ENCODE data around the gene MAGI2. TPM values are rescaled to one million over a fixed set of nuclear protein-coding genes. Genes with fewer than 3 reads are reported as not detected.
A peak's percentile ranks its signal among the peaks of the same experiment; 100 is the strongest.

The MAGI2 gene
- 37.2 TPM for polyA plus RNA-seq (ENCODE audit: insufficient read length)
- long read RNA-seq, donor 1, partial matches to known transcripts: 58 of 96 reads
- long read RNA-seq, donor 1, other reads (novel, unspliced or antisense): 38 of 96 reads
- long read RNA-seq, donor 2, partial matches to known transcripts: 87 of 154 reads
- long read RNA-seq, donor 2, other reads (novel, unspliced or antisense): 65 of 154 reads
- long read RNA-seq, donor 3, partial matches to known transcripts: 303 of 340 reads
- long read RNA-seq, donor 3, other reads (novel, unspliced or antisense): 37 of 340 reads
- long read RNA-seq, donor 4, partial matches to known transcripts: 25 of 25 reads
- long read RNA-seq, donor 4, other reads (novel, unspliced or antisense): 0 of 25 reads
- long read RNA-seq, donor 5, partial matches to known transcripts: 209 of 293 reads
- long read RNA-seq, donor 5, other reads (novel, unspliced or antisense): 84 of 293 reads
- long read RNA-seq, donor 6, partial matches to known transcripts: 87 of 109 reads
- long read RNA-seq, donor 6, other reads (novel, unspliced or antisense): 22 of 109 reads
- long read RNA-seq, donor 7, full-length matches to known transcripts: 1 of 190 reads
- long read RNA-seq, donor 7, partial matches to known transcripts: 103 of 190 reads
- long read RNA-seq, donor 7, other reads (novel, unspliced or antisense): 86 of 190 reads
- long read RNA-seq, donor 8: 0 reads

DNA sequence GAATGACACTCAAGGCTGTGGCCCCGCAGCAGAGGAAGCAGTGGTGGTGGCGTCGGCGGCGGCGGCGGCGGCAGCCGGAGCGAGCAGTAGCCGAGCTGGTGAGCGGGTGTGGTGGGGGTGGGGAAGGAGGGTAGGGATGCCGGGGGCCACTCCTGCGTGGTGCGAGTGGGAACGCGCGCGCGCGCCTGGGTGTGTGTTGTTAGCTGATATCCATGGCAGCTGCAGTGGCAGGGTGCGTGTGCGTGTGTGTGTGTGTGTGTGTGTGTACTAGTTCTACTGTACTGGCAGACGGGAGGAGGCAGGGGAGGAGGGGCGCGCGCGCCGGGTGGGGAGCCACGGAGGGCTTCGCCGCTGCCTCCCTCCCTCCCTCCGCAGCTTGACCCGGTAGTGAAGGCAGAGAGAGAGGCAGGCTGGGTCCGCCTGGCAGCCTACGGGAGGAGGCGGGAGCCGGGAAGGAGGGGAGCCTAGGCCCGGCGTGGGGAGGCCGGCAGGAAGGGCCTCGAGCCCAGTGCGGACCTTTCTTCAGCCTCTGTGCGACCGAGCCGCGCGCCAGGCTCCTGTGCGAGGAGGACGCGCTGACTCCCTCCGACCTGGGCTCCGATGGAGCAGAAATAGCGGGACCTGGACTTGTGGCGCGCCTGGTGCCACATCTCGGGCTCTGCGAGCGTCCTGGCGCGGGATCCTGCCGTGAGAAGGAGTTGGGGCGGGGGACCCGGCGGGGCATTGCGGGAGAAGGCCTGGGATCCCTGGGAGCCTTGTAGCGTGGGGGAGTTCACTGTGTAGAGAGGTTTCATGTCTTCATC, at the start of gene MAGI2:
MAGI2 (minus strand) TSS at position 110 of the 803 bp plus-strand sequence. CDS start 347 bp downstream, outside the sequence.
- DNase-seq: peak; percentile 71

DNA sequence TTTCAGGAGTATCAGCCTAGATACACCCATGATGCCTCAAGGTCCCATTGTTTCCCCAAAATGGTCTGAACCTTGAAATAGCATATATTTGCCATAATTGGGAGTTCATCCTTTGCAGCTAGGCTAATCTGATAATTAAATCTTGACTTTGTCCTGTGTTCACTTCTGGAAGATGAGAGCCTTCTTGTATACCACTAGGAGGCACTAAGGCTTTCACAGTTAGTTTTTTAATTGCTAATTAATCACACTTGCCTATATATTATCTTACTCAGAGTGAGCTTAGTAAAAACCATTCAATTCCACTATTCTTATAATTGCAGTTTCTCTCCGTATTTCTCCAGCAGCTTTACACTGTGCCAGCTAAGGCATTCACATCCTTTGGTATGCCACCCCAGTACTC, 48.7 kb upstream of the MAGI2 start:
- DNase-seq: no peak

DNA sequence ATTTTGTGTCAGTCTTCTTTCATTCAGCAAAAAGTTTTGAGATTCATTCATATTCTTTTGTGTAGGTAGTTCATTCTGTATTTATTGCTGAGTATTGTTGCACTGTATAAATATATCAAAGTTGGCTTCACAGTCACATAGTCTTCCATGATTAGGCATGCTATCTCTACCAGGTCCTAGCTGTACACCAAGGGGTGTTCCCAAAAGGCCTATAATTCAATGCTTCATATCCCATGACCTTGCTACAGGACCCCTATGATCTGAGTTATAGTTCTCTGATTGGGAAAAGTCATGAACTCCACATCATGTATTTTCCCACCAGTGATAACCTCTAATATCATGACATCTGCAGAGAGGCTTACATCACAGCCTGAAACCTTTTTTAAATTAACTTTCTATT, 47.3 kb upstream of the MAGI2 start:
- no peak for DNase-seq

DNA sequence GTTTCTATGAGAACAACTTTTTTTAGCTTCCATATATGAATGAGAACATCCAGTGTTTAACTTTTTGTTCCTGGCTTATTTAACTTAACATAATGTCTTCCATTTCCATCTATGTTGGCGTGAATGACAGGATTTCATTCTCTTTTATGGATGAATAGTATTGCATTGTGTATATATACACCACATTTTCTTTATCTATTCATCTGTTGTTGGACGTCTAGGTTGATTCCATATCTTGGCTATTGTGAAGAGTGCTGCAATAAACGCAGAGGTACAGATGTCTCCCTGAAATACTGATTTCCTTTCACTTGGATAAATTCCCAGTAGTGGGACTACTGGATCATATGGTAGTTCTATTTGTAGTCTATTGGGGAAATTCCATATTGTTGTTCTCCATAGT, 44.3 kb upstream of the MAGI2 start:
- DNase-seq: no peak

DNA sequence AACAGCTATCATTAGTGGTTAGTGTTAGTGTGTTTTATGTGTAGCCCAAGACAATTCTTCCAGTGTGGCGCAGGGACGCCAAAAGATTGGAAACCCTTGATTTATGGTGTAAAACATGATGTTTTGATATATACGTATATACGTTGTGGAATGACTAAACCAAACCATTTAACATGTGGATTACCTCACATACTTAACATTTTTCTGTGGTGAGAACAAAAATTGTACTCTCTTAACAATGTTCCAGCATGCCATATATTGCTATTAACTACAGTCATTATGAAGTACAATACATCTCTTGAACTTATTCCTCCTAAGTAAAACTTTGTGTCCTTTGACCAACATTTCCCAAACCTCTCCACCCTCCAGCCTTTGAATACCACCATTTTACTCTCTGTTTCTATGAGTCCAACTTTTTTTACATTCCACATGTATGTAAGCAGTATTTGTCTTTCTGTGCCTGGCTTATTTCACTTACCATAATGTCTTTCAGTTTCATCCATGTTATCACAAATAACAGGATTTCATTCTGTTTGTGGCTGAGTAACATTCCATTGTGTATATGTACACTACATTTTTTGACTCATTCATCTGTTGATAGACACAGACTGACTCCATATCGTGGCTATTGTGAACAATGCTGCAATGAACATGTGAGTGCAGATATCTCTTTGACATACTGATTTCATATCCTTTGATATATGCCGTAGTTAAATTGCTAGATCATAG, 42.2 kb upstream of the MAGI2 start:
- DNase-seq: no peak

DNA sequence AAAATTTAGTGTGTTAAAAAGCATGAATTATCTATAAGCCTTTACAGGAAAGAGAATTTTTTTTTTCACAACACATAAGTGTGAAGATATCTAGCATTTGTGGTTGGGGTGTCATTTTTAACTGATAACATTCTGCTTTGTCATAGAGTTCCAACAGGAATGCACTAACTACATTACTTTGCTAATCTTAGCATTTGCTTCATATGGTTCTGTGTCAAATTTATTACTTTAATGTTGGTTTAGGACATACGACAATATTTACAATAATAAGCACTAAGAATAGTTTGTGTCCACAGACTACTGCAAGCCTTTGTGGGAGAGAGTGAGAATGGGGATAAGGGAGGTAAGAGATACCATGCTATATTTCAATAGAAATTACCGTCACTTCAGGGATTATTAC, 40.6 kb upstream of the MAGI2 start:
- DNase-seq: no peak

DNA sequence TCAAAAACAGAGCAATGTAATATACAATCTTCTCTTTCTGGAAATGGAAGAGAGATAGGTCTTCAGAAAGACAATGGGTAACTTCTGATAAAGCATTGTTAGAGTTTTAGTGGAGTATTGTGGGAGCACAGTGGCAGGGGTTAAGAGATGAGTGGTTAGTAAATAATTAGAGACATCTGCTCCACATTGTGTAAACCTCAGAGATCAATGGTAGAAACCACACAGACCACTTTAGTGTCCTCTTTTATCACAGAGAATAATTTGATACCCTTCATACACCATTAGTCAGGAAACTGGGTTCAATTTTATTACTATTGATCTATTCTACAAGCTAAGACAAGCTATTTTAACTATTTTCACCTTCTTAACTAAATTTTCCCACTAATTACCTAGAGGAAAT, 35.9 kb upstream of the MAGI2 start:
- DNase-seq: no peak

DNA sequence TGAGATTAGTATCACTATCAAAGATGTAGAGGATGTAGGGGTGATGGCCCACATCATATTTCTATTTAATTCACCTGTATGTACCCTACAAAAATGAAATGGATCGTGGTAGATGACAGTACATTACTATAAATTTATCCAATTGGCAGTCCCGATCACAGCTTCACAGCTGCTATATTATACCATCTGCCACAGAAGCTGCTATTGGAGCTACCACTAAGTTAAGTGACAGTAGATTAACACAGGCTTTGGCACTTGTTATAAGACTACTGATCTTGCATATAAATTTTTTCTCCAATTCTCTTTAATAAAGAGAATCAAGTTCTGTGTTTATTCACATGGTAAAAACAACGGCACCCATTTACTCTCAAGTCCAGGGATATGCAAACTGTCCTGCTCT, 24.9 kb upstream of the MAGI2 start:
- DNase-seq: no peak

DNA sequence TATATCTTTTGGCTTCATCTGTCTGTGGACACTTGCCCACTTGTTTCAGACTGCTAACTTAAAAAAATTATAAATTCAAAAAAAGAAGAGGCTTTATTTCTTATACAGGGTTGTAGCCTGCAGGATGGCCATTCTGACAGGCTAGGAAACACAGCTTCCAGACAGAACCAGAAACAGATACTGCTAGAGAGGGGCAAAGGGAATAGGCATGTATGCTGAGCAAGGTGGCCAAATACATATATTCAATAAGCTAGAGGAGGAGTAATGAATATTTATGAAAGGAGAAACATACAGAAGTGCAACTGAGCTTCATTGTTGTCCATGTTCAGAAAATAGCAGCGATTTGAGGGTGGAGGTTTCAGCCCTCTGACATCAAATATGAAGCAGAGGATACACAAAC, 22.0 kb upstream of the MAGI2 start:
- DNase-seq: no peak

DNA sequence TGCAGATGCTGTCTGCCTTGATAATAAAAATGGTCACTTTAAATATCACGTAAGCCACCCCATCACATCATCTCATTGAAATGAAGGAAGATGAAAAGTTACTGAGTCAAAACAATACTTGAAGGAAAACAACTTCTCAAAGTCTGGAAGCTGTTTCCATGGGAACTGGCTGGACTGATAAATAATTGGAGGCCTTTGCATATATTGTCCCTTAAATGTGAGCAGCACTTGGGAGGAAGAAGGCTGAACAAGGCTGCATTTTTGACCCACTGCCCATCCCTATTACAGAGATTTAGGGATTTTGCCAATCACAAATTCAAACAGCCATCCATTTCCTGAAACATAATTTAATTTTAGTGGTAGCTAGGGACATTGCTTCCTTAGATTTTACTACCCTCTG, 18.2 kb upstream of the MAGI2 start:
- DNase-seq: no peak

DNA sequence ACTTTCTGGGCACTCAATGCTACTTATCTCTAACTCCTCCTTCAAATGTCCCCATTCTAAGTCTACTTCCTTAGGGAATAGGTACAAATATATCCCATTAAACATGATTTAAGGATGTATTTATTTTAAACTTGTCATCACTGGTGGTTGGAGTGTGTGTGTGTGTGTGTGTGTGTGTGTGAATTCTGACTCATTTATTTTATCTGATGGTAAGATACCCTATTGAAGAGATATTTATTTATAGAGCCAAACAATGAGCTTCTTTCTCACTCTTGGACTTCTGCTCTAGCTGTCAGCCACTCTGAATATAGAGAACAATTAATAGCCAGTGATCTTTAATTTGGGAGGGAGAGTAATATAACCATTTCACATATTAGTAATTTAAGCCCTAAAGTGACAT, 17.8 kb upstream of the MAGI2 start:
- no peak for DNase-seq

DNA sequence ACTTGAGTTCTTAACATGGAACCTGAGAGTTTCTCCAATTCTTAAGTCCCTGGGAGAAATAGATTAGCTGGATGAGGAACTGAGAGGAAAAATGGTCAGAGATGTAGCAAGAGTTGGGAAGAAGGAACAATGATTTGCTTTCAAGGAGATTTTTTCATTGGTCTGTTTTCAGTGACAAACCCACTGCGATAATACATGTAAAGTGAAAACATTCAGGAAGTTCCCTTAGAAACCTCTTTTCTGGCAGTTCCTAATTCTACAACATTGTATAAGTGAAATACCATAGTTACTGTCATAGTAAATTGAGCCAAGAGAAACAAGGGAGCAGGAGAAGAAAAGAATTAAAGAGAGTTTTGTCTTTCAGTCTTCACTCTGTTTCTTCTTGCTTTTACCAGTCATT, 12.1 kb upstream of the MAGI2 start:
- no peak for DNase-seq

DNA sequence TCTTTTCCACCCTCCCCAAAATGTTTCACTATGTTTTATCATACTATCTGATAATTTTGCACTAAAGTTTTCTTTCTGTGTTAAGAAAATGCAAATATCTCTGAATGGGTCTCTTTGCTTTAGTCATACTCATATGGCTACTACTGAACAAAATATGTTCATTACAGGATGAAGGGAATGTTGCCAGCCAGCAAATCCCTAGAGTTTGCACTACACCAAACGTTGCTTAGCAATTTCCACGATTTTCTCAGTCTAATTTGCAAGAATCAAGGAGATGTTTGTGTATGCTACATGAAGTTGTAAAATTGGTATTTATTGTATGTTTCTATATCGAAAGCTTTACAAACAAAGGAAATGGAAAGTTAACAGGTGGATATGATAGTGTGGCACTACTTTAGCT, 10.6 kb upstream of the MAGI2 start:
- no peak for DNase-seq

DNA sequence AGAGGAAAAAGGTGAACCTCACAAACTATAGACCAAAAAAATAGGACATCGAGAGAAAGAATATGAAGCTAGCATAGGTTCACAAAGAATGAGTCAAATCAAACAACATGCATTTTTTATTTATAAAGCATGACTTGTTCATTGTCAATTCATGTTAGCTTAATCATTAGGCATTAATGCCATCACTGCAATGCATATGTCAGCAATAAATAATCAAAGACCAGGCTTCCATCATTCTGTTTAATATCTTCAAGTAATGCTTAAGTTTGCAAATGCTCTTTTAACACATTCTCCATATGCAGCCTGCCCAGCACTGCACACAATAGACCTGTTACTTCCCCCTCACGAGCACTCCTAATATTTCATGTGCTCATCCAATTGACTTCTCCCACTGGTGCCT, 8.9 kb upstream of the MAGI2 start:
- no peak for DNase-seq

DNA sequence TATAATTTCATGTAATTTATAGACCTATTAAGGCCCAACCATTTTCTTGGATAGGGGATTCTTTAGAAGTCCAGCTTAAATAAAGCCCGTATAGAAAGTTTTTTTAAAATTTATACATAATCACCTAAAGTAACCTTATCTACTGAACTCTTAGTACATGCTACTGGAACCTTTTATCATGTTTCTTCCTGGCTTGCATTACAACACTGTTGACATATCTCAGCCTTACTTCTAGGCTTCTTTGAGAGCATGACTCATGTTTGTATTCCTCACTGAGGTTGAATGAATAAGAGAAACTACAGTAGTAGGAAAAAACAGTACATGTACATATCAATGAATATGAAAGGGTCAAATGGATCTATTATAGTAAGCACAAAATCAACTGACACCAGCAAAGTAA, 8.2 kb upstream of the MAGI2 start:
- no peak for DNase-seq

DNA sequence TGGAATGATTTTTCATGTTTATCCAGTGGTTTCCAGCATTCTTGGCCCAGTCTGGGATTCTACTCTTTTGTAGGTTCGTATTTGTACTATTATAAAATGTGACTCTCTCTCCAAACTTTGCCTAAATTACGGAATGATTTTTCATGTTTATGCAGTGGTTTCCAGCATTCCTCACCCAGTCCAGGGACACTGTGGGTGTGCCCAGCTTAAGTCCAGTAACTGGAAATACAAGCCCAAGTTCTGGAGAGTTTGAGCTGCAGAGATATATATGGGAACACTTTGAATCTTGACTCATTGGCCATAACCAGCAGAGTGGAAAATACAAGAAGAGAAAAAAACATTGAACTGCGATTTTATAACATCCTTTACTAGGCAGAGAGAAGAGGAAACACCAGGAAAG, 5.9 kb upstream of the MAGI2 start:
- DNase-seq: no peak

DNA sequence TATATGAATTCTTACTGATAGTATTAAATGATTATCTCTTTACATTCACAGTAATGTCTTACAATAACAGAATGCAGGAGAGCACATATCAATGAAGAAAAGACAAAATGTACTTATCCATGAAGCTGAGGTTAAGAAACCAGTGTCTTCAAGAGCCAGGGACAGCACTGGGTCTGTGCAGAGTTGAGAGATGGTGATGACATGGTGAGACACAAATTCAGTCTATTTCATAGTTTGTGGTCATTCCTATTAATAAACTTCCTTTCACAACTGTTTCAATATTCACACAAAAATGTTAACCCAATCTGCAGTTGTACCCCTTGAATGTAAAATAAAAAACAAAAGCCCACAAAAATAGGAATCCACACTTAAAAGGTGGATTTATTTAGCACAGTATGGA, 5.3 kb upstream of the MAGI2 start:
- no peak for DNase-seq

DNA sequence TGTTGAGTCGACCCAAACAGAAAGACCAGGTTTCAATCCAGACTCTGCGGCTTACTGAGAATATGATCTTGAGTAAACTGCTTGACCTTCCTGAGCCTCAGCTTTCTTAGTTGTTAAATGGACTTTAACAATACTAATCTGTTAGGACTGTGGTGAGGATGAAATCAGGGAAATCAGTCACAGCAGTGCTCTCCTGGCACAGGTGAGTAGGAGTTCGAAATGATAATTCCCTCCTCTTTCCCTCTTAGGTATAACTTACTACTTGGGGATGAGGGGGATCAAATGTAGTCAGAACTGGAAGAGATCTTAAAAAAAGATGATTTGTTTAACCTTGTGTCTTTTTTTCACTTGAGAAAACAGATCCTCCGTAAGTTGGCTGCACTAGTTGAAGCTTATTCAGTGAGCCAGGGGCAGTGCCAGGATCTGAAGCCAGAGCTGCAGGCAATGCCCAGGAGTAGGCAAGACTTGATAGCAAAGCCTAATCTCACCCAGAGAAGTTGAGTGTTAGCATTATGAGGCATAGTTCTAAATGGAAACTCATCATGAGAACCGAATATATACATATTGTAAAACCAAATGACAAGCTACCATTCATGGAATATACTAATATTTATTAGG, 1.8 kb upstream of the MAGI2 start:
- DNase-seq: no peak

DNA sequence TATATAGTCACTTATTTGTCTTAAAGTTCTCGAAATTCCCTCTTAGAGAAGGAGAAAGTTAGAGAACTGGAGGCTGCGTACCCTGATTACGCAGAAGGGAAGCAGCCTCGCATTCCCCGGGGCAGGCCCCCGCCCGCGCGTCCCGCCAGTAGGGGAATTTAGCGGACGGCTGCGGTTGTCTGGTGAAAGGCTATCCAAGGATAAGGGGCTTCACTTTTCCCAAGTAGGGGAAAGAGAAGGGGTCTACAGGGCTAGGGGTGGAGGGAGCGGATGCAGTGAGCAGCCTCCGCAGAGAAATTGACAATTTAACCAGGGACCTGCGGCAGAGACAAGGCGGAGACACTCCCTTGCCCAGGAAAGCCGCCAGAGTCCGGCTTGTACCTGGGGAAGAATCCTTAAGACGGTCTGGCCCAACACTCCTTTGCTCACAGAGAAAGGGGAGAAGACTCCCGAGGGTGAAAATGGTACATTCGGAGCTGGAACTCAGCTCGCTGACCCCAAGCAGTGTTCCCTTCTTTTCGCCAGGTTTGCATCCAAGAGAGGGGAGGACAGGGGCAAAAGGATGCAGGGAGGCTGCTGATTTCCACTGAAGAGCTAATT, 994 bp upstream of the MAGI2 start:
- peak; percentile 38 for DNase-seq

DNA sequence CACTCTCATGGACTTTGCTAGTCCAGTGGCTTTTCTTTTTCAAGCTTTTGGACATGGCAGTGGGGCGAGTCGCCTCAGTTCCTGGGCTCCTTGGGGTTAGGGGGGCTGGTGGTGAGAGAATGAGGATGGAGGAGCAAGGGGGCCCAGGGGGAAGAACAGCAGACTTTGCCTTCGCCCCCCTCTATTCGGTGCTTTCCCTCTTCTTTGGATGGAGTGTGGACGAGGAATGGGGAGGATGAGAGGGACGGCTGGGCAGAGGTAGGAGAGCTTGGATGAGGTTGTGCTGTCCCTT, 255 bp downstream of the MAGI2 start:
- DNase-seq: no peak

DNA sequence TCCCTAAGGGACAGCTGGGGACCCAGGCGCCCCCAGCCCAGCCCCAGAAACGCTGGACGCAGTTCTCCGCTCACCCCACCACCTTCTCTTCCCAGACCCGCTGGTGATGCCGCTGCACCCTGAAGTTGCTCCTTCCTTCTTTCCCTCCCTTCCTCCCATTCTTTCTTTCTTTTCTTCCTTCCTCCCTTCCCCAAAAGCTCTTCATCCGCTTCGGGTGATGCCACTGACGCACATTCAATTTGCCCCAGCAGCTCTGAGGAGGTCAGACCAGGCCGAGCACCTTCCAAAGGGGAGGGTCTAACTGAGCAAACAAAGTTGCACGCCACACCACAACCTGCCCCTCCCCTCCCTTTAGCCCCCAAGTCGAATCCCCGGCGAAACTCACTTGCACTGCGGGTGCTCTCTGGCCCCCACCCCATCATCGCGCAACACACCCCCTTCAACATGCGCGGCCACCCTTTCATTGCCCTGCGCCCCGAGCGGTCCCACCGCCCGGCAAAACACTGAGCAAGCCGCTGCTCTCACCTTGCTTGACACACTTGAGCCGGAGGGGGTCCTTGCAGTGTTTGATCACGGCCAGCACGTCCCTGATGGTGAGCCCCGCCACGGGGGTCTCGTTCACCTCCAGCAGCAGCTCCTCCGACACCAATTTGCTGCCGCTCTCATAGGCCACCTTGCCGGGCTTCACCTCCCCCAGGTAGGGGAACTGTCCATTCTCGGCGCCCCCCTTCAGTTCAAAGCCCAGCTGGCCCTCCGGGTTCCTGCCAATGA, 787 bp downstream of the MAGI2 start:
- DNase-seq: no peak

Data from left kidney (tissue), 8 donors.